H7 (cell line): ENCODE results near the gene QRICH1. TPM values are rescaled to one million over a fixed set of nuclear protein-coding genes. Genes with fewer than 3 reads are reported as not detected.
"Not testable (repeated sequence)": the region's sequence is repeated elsewhere in the genome, so short reads cannot be mapped to it uniquely, and the experiment has no call there.

ENCODE experiments used
- DNase-seq: peaks from one replicate; pipeline ENCODE4 v3.0.0; 2012
- H3K27me3 ChIP-seq: 2 replicates; pipeline ENCODE4 v1.6.0; 2011; ENCODE audit warnings: mild to moderate bottlenecking, low read length; ENCODE audit not compliant: control insufficient read depth, insufficient read depth
- H3K36me3 ChIP-seq: replicated peaks from 2 replicates; pipeline ENCODE4 v1.5.1; 2011; ENCODE audit warnings: low read length; ENCODE audit not compliant: control insufficient read depth, insufficient read depth
- H3K4me3 ChIP-seq: 2 replicates; pipeline ENCODE4 v1.5.1; 2011; ENCODE audit warnings: low read depth, mild to moderate bottlenecking, control low read depth, low read length, moderate library complexity; ENCODE audit not compliant: insufficient read depth
- total RNA-seq: library from RNA; depleted of rRNA; stranded (reverse); fragments of >200 nt; shearing (Covaris generic); gene quantifications from 2 replicates; pipeline ENCODE4 v1.2.3, GENCODE V29; 2014

Gene QRICH1
- total RNA-seq, 1 experiment from 2014 or later: 137 TPM

- H3K36me3 ChIP-seq: peaks cover 20% of the 10 kb centered on the region
- no peak overlapping the region for H3K4me3 ChIP-seq
Observed at GRCh38 chr3:49009396-49009795, 84.5 kb downstream of the QRICH1 start.

DNA sequence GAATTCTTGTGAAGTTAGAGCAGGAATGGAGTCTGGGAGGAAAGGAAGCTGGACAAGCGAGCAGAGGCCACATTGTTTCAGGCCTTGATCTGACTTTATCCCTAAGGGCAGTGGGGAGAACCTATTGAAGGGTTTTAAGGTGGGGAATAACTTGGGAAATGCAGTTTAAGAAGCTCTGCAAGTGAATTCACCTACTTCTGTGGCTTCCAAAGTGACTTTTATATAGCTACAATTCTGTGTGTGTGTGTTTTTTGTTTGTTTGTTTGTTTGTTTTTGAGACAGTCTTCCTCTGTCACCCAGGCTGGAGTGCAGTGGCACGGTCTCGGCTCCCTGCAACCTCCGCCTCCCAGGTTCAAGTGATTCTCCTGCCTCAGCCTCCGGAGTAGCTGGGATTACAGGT is 85.2 kb downstream of the QRICH1 start:
- Histone ChIP-seq H3K4me3 (peak overlapping the region; percentile 92), H3K36me3 (peaks cover 16% of the 10 kb centered on the region)
- DNase-seq, H3K27me3 ChIP-seq: not testable (repeated sequence)

More at GRCh38 chr3:49009396-49009795, 84.5 kb downstream of the QRICH1 start:
- H3K27me3 ChIP-seq: no peaks in the 10 kb centered on the region
- DNase-seq: no peak

DNA sequence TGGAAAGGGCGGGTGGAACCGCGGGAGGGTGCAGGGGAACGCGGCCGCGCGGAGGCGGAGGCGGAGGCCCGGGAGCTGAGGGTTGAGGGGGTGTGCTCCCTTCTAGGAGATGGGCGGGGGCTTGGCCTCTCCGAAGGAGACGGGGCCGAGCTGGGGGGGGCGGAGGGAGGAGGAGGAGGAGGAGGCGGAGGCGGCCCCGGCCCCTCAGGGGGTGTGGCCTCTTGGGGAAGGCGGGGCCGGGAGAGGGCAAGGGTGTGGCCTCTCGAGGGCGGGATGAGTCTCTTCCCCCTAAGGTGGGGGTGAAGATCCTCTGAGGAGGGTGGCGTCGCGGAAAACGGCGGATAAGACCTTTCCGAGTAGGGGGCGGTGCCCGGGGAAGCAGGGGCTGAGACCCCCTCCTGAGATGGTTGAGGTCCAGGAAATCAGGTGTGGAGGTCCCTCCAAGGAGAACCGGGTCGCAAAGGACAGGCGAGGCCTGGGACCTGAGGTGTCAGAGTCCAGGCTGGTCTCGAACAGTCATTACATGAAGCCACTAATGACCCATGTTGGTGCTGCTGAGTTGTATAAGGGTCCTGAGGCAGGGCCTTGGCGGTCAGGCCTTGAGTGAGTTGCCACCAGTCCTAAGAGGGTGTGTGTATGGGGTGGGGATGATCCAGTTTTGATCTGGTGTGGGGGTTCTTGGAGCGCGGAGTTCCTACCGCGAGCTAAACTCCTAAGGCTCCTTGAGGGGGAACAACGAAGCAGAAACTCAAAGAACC is 85.9 kb downstream of the QRICH1 start:
- Histone ChIP-seq H3K27me3 (no peaks in the 10 kb centered on the region; the same call in 1 of the 2 replicates), H3K36me3 (peaks cover 12% of the 10 kb centered on the region), H3K4me3 (peak overlapping the region; percentile 92)
- peak; percentile 99 for DNase-seq

DNA sequence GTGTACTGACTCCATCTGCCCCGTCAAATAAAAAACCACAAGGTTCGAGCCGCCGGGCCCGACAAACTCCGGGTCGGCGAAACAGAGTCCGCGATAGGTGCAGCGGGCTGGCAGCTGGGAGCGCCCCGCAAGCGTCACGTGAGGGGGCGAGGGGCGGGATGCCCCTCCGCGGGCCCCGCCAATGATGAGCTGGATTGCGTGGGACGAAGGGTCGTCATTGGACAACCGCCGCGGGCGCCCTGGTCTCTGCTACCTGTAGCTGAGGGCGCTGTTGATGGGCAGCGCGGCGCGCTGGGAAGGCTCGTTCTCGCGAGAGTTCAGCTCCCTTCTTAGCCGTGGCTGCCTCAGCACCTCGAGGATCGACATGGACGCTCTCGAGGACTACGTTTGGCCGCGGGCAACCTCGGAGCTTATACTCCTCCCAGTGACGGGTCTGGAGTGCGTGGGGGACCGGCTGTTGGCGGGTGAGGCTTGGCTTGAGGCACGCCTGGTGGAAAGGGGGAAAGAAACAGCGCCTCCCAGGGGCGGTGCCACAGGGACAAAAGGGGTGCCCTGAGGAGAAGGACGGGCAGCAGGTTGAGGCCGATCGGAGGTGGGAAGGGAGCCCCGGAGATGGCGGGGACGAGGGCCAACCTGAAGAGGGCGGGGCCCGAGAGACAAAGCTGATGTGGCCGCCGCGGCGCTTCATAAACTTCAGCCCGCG is 86.7 kb downstream of the QRICH1 start, which contains the start of gene WDR6:
Gene WDR6 (plus strand): TSS at position 324 of the 703 bp plus-strand sequence. CDS start 41 bp downstream, at position 365.
- peak; percentile 100 for DNase-seq
- H3K4me3 ChIP-seq: peak within 1 kb of the TSS; percentile 92
- peaks cover 10% of the 10 kb centered on the region for H3K36me3 ChIP-seq
- no peaks in the 10 kb centered on the region; the same call in 1 of the 2 replicates for H3K27me3 ChIP-seq

GRCh38 chr3:49006408-49007067 is 87.3 kb downstream of the QRICH1 start:
- DNase-seq: no peak
- H3K36me3 ChIP-seq: peaks cover 4% of the 10 kb centered on the region

DNA sequence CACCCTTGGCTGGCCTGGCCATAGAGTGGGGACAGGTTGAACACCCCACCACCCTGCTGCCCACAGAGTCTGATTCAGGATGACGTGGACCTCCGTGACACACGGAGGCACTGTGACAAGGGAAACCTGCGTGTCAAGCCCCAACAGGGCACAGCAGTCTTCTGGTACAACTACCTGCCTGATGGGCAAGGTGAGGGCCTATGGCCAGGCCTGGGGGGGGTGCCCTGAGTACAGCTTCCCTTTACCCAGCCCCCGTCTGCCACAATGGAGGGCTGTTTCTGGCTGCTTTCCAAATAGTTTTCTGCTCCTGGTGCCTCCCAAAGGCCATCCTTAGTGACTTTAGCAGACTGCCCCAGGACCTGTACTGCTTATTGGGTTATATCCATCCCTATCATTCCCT is 87.9 kb downstream of the QRICH1 start:
- DNase-seq: no peak
- no peak overlapping the region for H3K4me3 ChIP-seq
- no peaks in the 10 kb centered on the region; the same call in 1 of the 2 replicates for H3K27me3 ChIP-seq
- H3K36me3 ChIP-seq: peaks cover 2% of the 10 kb centered on the region

More at GRCh38 chr3:49006408-49007067, 87.3 kb downstream of the QRICH1 start:
- H3K4me3 ChIP-seq: peak overlapping the region; percentile 92
- no peaks in the 10 kb centered on the region; the same call in 1 of the 2 replicates for H3K27me3 ChIP-seq

- H3K4me3 ChIP-seq: no peak overlapping the region
- peaks cover 2% of the 10 kb centered on the region for H3K36me3 ChIP-seq
- no peak for DNase-seq
- no peaks in the 10 kb centered on the region; the same call in 1 of the 2 replicates for H3K27me3 ChIP-seq
Observed at GRCh38 chr3:49005303-49005680, 88.6 kb downstream of the QRICH1 start.

- no peak for DNase-seq
- Histone ChIP-seq H3K36me3 (peaks cover 2% of the 10 kb centered on the region), H3K27me3 (no peaks in the 10 kb centered on the region; the same call in 1 of the 2 replicates), H3K4me3 (no peak overlapping the region)
Observed at GRCh38 chr3:49004352-49005302, 89.2 kb downstream of the QRICH1 start.

DNA sequence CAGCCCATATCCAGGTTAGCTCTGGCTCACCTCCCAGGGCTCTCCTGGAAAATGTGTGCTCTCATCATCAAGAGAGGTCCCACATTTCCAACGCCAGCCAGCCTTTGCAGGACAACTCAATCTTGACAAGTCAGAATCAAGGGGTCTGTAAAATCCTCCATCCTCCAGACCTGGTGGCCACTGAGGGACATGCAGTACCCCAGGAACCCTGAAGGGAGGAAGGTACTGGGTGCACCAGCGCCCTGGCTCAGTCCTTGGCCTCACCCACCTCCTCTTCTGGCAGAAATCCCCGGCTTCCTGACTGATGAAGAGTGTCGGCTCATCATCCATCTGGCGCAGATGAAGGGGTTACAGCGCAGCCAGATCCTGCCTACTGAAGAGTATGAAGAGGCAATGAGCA is 92.7 kb downstream of the QRICH1 start:
- Histone ChIP-seq H3K4me3 (no peak overlapping the region), H3K27me3 (no peaks in the 10 kb centered on the region; the same call in 1 of the 2 replicates), H3K36me3 (no peaks in the 10 kb centered on the region)
- DNase-seq: peak; percentile 51

DNA sequence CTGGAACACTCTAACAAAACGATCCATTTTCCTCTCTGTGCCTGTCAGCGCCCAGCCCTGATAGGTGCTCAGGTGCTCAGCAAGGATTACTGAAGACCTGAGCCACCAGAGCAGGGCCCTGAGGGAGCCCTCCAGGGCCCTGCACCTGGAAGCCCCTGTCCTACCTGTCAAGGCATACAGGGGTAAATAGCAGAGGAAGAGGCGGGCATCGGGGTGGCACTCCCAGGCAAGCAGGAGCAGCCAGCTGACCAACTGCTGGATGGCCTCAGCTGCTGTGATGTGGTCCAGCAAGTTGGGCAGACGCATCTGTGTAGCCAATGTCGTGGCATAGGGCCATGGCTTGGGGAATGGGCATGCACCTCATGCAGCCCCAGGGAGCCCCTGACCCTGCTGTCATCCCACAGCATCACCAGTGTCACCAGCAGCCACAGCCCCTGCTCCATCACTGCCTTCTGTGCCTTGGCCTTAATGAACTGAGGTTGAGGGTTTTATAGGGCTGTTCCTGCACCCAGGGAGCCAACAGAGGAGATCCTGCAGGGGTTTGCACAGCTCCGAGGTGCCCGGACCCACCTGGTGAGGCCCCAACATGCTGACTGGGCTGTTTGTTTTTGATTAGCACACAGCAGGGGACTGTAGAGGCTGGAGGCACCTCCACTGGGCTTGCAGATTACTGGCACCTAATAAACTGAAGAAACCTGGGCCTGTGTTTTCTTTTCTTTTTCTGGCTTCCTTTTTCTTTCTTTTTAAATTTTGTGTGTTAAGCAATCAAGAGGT is 94.6 kb downstream of the QRICH1 start:
- Histone ChIP-seq H3K27me3 (no peaks in the 10 kb centered on the region; the same call in 1 of the 2 replicates), H3K4me3 (no peak overlapping the region), H3K36me3 (peaks cover 1% of the 10 kb centered on the region; the same call in 1 of the 2 replicates)
- DNase-seq: peak; percentile 63

DNA sequence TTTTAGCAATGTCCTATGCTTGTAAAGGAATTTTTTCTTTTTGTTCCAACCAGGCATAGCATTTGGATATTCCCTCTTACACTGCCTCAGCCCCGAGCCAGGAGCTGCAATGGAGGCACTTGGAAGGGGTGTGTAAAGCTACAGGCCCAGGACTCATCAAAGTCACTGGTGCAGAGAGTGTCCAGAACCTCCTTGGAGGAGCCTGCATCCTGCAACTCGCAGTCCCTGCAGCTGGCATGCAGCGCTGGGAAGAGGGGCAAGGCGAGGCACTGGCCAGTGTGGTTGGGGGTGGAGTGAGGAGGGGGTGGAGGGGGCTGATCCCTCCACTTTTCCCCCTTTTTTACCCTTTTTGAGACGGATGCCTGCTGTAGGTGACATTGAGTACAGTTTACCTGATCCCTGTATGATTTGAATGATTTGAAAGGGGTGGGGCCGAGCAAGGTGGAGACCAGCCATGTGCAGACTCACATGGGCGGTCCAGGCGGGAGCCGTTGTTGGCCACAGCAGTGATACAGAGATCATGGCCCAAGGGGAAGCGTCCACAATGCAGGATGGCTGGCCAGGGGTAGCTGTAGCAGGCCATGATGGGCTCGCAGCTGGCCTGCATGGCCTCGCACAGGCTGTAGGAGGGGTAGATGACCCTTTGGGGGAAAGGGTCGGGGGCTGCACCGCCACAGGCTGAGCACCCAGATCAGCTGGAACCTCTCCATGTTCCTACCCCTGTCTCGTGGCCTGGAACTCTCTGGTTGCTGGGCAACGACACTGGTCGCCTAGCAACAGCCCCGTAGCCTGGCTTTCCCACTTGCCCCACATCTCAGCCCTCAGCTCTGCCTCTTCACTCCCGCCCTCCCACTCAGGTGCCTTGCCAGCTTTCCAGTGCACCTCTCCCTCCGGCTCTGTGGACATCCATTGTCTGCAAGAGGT is 95.9 kb downstream of the QRICH1 start:
- Histone ChIP-seq H3K4me3 (no peak overlapping the region), H3K36me3 (peaks cover 1% of the 10 kb centered on the region; the same call in 1 of the 2 replicates), H3K27me3 (no peaks in the 10 kb centered on the region; the same call in 1 of the 2 replicates)
- DNase-seq: peak; percentile 79

DNA sequence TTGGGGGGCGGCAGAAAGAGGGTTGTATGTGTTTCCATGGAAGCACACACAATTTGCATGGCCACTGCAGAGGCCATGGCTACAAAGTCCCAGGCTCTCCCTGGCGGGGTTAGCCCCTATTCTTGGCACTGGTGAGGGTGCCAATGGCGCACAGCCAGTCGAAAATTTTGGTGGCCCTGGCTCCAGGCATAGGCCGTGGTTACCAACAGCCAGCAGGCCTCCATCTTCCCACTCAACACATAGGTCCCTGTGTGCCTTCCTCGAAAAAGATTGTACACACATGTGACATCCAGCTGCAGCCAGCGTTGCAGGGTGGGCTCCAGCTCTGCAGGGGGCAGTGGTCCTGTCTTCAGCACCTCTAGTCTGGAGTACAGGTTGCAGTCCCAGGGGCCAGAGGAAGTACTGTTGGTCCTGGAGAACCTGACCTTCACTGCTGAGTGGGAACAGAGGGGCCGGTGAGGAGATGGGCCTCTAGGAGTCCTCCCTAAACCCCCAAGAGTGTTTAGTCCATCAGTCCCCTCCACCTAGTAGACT is 96.7 kb downstream of the QRICH1 start:
- H3K4me3 ChIP-seq: no peak overlapping the region
- DNase-seq: peak; percentile 35
- H3K27me3 ChIP-seq: no peaks in the 10 kb centered on the region
- peaks cover 1% of the 10 kb centered on the region; the same call in 1 of the 2 replicates for H3K36me3 ChIP-seq
